ENCODE measurements around the gene NFS1.
"Not testable (repeated sequence)": the region's sequence is repeated elsewhere in the genome, so short reads cannot be mapped to it uniquely, and the experiment has no call there.

Gene NFS1

DNA sequence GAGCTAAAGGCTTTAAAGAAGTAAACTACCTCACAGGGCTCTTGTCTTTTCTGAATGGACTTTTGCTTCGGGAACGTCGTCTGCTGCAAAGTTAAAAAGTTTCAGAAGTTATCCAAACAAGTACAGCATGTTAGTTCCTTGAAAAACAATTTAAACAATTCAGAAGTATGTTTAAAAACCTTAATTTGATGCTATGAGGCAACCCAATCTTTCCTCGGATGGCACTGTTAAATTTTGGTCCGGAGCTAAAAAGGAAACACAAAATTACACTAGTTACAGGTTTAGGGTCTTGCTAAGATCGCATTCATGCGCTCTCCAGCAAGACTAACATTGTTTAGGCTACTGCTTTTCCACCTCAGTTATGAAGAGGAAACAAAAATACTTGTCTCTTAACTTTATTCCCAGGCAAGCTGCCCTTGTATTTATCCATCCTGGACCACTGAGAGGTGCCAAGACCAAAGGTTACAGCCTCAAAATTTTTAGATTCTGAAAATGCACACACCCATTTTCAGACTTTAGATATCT is 30.2 kb upstream of the NFS1 start:
- no peak for DNase-seq

DNA sequence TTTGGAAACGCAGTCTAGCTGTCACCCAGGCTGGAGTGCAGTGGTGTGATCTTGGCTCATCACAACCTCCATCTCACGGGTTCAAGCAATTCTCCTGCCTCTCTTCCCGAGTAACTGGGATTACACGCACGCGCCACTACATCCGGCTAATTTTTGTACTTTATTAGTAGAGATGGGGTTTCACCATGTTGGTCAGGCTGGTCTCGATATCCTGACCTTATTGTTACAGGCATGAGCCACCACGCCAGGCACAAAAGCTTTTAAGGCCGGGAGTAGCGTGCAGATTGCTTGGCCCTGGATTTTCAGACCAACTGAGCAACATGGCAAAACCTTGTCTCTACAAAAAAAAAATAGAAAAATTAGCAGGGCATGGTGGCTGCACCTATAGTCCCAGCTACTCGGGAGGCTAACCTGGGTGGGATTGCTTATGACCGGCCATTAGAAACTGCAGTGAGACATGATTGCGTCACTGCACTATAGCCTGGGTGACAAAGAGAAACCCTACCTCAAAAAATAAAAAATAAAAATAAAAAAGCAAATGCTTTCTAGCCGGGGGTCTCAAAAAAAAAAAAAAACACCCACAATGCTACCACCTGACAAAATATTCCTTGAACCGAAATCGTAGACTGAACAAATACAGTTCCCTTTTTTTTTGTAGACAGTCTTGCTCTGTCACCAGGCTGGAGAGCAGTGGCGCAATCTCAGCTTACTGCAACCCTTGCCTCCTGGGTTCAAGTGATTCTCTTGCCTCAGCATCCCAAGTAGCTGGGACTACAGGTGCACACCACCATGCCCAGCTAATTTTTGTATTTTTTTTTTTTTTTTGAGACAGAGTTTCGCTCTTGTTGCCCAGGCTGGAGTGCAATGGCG is 27.9 kb upstream of the NFS1 start:
- DNase-seq = no peak

DNA sequence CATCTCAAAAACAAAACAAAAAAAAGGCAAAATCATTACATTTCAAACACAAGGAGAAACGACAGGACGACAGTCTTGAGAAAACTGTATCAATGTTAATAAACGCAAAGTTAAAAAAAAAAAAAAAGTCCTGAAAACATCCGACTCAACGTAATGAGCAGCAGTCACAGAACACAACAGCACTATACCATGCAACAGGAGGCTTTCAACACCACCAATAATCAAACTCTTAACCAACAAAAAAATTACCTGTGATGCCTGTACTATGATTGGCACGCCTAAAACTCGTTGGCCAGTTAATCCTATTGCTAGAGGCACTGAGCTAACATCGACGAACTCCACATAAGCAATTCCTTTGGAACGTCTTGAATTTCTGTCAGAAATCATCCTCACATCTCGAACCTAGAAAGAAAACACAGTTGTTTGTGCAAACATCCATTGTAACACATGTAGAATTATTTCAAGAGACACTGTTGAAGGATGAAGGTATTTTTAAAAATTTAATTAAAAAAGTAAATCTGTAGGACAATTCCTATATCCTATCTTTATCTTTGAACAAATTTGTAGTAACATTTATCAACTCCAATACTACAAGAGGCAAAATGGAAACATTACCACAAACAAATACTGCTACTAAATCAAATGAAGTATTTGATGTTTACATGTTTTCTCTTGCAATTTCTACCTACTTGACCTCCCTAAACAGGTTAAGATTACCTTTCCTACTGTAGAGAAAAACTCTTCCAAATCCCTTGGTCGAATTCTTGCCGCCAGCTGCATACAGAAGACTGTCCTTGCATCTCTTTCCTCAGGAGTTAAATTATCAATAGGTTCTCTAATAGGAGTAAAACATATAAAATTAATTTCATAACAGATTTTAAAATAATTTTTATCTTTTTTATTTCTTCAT is 25.4 kb upstream of the NFS1 start:
- DNase-seq = no peak

DNA sequence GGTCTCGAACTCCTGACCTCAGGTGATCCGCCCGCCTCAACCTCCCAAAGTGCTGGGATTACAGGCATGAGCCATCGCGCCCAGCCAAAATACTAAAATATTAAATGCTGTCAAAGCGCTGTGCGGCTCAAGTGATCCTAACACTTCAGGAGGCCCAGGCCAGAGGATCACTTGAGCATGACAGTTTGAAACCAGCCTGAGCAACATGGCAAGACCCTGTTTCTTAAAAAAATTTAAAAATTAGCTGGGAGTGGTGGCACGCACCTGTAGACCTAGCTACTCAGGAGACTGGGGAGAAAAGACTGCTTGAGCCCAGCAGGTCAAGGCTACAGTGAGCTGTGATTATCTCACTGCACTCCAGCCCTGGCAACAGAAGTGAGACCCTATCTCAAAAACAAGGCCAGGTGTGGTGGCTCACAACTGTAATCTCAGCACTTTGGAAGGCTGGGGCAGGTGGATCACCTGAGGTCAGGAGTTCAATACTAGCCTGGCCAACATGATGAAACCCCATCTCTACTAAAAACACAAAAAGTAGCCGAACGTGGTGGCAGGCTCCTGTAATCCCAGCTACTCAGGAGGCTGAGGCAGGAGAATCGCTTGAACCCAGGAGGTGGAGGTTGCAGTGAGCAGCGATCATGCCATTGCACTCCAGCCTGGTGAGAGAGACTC is 24.6 kb upstream of the NFS1 start:
- not testable (repeated sequence) for DNase-seq

DNA sequence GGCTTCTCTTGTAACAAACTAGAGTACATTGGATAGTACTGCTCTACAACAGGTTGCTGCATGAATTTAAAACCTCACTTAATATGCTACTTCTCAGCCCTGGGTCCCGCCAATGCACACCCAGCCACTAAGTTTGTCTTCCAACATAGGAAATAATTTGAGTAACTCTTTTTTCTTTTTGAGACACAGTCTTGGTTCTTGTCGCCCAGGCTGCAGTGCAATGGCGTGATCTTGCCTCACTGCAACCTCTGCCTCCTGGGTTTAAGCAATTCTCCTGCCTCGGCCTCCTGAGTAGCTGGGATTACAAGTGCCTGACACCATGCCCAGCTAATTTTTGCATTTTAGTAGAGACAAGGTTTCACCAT is 24.1 kb upstream of the NFS1 start:
- DNase-seq = not testable (repeated sequence)

DNA sequence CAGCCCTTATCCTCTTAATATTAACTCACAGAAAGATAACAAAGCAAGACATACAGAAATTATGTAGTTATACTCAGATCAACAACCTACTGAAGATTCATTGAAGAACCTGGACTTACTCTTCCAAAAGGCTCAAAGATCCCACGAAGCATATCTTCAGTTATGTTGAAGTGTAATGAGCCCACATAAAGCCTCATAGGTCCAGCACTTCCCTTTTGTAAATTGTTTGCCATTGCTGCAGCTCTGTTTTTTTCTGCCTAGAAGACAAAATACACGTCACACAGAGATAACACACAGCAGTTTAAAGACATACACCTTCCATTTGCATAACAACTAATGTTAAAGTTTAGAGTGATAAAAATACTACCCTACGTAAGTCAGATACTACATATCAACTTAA is 22.5 kb upstream of the NFS1 start:
- DNase-seq = no peak

DNA sequence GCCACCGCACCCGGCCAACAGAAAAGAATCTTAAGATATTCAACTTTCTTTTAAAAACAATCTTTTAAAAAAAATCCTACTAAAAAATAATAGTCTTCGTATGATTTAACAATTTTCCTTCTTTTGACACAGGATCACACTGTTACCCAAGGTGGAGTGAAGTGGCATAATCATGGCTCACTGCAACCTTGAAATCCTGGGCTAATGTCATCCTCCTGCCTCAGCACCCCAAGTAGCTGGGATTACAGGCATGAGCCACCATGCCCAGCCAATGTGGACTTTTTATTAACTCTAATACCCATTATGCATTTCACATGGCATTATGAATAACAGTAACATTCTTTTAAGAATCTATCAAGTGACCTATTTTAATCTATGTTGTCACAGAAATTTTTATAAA is 22.1 kb upstream of the NFS1 start:
- no peak for DNase-seq

DNA sequence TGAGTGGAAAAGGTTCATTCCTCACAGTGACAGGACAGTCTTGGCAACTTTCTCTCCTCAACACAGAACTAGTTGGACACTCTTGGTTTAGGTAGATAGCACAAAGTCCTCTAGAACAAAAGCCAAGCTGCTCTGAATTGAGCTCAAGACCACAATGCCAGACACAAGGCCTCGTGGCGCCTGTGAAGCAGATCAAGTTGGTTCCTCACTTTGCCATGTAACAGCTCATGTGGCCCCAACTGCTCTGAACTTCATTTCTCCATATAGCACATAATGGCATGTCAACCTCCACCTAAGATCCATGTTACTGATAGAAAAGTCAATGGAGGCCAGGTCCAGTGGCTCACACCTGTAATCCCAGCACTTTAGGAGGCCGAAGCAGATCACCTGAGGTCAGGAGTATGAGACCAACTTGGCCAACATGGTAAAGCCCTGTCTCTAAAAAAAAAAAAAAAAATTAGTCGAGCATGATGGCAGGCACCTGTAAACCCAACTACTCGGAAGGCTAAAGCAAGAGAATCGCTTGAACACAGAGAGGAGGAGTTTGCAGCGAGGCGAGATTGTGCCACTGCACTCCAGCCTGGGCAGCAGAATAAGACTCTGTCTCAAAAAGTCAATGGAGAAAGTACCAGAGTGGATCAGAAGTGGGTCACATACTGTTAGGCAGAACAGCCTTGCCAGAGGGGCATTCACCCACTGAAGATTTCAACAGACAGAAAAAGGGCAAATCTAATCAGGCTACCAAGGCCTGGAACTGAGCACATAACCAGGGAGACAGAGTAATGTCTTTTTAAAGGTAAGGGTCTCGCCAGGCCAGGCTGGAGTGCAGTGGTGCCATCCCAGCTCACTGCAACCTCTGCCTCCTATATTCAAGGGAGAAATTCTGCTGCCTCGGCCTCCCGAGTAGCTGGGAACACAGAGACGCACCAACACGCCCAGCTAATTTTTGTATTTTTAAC is 21.3 kb upstream of the NFS1 start:
- DNase-seq = no peak

DNA sequence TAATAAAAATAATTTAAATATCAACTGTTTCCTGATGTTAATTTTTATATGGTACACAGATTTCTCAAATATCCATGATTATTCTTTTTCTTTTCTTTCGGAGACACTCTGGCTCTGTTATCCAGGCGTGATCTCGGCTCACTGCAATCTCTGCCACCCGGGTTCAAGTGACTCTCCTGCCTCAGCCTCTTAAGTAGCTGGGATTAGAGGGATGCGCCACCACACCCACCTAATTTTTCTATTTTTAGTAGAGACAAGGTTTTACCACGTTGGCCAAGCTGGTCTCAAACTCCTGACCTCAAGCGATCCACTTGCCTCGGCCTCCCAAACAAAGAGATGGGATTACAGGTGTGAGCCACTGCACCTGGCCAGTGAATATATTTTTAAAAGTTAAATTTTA is 20.6 kb upstream of the NFS1 start:
- DNase-seq = no peak

DNA sequence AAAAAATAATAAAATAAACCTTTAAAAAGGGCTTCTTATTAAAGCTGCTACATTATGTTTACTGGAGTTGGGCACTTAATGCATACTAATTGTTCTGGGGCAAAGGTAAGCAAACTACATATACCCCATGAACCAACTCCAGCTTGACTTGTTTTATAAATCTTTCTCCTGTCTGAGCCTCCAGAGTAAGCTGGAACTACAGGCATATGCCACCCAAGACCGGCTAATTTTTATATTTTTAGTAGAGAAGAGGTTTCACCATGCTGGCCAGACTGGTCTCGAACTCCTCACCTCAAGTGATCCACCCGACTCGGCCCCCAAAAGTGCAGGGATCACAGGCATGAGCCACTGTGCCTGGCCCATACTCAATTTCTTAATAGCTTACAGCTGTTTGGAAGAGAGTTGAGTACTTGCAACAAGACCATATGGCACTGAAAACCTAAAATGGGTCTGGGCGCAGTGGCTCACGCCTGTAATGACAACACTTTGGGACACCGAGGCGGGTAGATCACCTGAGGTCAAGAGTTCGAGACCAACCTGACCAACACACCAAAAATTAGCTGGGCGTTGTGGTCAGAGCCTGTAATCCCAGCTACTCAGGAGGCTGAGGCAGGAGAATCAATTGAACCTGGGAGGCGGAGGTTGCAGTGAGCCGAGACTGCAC is 20.0 kb upstream of the NFS1 start:
- no peak for DNase-seq

DNA sequence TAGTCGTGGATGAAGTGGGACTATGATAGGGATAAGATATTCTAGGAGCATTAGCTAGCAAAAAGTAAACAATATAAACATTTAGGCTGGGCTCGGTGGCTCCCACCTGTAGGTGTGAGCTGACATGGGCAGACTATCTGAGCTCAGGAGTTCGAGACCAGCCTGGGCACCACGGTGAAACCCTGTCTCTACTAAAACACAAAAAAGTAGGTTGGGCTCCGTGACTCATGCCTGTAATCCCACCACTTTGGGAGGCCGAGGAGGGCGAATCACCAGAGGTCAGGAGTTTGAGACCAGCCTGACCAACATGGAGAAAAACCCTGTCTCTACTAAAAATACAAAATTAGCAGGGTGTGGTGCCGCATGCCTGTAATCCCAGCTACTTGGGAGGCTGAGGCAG is 19.2 kb upstream of the NFS1 start:
- DNase-seq = not testable (repeated sequence)

DNA sequence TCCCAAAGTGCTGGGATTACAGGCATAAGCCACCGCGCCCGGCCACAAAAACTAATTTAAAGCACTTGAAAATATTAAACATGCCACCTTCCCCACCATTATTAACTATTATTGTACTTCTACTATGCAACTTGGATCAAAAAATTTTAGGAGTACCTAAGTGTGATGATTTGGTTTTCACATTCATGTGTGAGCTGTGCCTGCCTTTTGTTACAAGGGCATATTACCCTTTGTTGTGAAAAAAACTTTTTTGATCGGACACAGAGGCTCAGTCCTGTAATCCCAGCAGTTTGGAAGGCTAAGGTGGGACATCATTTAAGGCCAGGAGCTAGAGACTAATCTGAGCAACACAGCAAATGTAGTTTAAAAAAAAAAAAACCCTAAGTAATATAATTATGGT is 17.2 kb upstream of the NFS1 start:
- DNase-seq = no peak

DNA sequence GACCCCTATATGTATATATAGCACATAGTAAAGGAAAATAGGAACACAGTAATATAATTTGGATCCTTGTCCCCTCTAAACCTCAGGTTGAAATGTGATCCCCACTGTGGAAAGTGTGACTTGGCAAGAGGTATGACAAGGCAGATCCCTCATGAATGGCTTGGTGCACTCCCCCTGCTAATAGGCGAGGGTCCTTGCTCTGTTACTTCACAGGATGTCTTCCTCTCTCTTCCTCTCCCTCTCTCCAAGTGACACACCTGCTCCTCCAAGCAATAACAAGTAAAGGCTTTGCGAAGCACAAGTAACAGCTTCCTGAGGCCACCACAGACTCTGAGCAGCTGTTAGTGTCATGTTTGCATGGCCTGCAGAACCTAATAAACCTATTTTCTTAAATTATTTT is 16.5 kb upstream of the NFS1 start:
- no peak for DNase-seq

DNA sequence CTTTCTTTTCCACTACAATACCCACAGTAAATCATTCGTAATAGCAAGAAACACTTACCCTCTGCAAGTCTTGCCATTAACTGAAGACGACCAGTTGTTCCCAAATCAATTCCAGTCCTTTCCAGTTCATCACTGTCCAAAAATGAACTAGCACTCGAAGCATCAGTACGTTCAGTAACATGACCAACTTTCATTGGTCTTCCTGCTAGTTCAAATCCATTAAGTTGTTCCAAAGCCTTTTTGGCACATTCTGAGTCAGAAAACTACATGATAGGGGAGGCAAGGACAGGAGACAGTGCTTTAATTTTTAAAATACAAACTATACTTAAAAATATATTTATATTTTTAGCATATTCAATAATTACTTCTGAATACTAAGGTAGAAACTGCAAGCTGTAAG is 15.0 kb upstream of the NFS1 start:
- no peak for DNase-seq

DNA sequence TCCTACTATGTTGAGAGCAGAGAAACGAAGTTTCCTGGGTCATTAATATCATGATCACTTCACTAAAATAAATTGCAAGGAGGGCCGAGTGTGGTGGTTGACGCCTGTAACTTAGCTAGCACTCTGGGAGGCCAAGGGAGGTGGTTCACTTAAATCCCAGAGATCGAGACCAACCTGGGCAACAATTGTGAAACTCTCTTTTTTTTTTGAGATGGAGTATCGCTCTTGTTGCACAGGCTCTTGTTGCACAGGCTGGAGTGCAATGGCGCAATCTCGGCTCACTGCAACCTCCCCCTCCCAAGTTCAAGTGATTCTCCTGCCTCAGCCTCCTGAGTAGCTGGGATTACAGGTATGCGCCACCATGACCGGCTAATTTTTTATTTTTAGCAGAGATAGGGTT is 14.0 kb upstream of the NFS1 start:
- not testable (repeated sequence) for DNase-seq

DNA sequence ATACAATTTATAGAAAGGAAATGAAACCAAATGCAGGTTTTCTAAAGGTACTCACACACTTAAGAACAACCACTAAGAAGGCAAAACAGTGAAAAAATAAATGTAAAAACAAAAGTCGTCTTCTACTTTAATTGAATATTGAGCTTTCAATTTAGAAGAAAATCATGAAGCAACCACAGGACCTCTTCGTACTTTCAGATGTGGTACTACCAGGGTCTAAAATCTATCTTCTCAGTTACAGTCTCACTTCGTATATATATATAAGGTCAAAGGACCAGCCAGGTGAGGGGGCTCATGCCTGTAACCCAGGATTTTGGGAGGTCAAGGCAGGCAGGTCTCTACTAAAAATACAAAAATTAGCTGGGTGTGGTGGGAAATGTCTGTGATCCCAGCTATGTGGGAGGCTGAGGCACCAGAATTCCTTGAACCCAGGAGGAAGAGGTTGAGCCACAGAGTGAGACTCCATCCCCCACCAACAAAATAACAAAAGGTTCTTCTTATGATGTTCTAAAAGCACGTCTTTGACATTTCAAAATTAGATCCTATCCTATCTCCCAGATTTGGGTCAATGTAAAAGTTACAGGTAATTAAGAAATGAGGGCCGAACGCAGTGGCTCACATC is 12.5 kb upstream of the NFS1 start:
- peak; percentile 54 for DNase-seq

DNA sequence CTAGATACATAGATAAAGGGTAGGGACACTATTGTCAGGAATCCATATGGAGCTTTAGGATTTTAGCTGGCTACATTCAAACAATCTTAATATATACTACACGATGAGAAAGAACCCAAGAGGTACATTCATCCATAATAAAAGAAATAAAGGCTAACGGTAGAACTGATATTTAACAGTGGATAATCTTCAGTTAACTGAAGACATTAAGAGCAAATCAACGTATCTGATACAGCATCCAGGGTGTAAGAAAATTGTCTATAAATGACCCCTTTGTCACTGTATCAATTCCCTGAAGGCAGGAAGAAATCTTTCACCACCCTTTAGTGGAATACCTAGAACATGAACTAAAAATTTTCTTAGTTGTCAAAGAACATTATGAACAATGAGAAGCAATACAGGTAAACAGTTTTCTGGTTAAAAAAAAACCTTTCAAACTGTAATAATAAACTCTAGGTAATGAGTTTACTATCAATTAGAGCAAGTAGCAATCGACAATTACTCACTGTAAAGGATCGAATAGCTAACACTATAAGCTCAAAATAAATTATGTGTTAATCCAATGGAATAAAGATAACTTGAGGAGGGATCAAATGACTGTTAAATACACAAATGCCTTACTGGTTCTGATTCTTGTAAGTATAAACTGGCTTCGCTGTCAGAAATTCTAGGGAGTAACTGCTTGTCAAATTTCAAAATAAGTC is 11.9 kb upstream of the NFS1 start:
- no peak for DNase-seq

DNA sequence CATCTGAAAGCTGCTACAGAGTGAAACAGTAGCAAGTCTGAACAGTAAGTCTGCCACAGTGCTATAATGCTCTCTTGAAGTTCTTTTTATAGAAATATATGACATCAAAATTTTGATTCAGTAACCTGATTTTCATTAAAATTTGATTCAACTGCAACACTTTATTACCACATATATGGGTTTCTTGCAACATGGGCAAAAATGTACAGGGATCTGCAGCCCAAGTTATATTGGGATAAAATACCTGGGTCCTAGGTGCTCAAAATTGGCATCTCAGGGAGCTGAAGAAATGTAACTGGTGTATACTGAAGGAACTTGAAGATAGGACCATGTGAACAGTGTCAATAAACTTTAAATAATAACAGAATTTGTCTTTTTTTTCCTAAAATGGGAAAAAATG is 10.9 kb upstream of the NFS1 start:
- no peak for DNase-seq

DNA sequence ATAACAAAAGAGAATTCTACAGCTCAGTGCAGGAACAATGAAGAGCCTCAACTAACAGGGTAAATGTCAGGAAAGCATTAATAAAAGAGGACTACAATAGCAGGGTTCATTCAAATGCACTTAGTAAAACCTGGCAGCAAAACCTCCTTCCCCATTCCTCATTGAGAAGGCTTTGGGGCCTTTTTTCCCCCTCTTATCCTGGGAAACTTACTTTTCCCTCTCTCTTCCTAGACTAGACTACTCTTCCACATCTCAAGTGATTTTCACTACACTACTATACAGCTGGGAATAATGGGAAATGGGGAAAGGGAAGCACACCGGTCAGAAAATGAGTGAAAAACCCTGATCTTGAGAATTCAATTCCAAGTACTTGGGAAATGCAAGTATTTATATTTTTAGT is 10.1 kb upstream of the NFS1 start:
- DNase-seq = no peak

DNA sequence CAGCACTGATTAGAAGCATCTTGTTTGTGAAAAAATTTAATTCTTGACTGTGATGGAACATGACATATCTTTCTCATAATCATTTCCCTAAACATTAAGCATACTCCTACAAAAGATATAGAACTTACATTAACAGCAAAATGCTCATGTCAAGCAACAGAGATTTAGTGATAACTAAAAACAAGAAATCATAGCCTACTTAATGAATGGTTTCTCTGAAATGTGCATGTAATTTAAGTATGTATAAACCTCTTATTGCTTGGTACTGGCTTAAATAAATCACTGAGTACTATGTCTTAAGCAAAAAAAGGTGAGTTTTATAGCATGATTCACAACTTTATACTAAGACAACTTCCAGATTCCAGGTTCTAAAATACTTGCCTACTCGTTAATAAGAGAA is 9.3 kb upstream of the NFS1 start:
- DNase-seq = no peak

Measured in activated CD4-positive, alpha-beta T cell treated with anti-CD3 and anti-CD28 coated beads, Interleukin-2, Interleukin-6, amounts not matched to agents 100 ng/mL and 50 ng/mL, durations not matched to agents 16 hours and 8 hours (primary cell).